ENCODE data around the gene WDR72.

Gene WDR72

DNA sequence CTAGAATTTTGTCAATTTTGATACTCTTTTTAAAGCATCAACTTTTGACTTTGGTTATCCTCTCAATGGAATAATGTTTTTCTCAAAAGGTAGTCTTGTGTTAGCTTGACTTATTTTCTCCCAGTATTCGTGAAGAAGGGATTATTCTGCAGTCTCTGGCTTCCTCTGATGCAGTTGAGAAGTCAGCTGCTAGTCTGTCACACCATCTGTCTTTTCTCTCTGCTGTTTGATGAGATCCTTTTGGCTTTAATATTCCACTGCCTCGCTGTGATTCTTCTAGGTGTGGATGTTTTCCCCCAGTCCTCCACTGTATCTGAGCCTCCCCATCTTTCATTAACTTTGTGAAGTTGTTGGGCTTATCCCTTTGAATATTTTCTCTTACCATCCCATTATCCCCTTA, 141.0 kb downstream of the WDR72 start:
- Histone ChIP-seq H4K20me1 (ENCODE audit: insufficient read depth, low read length, poor library complexity, severe bottlenecking) (peaks cover 2% of the 10 kb centered on the region), H3K4me3 (ENCODE audit: low read length, poor library complexity, severe bottlenecking) (no peak overlapping the region), H3K9me2 (replicated peaks; ENCODE audit: low read depth, low read length) (no peaks in the 10 kb centered on the region), H3F3A (ENCODE audit: low read depth) (no peaks in the 10 kb centered on the region), H3K9ac (ENCODE audit: low read depth, low read length, poor library complexity, severe bottlenecking) (no peak overlapping the region), H3K27me3 (ENCODE audit: insufficient read depth, low read length, poor library complexity, severe bottlenecking) (no peaks in the 10 kb centered on the region), H3K4me1 (ENCODE audit: insufficient read depth, low read length, poor library complexity, severe bottlenecking) (no peaks in the 10 kb centered on the region), H3K79me2 (ENCODE audit: insufficient read depth, low read length) (no peaks in the 10 kb centered on the region), H2AFZ (ENCODE audit: low read length) (no peak overlapping the region), H3K36me3 (ENCODE audit: insufficient read depth, low read length) (no peaks in the 10 kb centered on the region), H3K9me3 (ENCODE audit: insufficient read depth, low read depth, low read length) (no peaks in the 10 kb centered on the region), H3K4me2 (ENCODE audit: low read depth, low read length, poor library complexity, severe bottlenecking) (no peak overlapping the region)
- TF ChIP-seq, protein P1, sequence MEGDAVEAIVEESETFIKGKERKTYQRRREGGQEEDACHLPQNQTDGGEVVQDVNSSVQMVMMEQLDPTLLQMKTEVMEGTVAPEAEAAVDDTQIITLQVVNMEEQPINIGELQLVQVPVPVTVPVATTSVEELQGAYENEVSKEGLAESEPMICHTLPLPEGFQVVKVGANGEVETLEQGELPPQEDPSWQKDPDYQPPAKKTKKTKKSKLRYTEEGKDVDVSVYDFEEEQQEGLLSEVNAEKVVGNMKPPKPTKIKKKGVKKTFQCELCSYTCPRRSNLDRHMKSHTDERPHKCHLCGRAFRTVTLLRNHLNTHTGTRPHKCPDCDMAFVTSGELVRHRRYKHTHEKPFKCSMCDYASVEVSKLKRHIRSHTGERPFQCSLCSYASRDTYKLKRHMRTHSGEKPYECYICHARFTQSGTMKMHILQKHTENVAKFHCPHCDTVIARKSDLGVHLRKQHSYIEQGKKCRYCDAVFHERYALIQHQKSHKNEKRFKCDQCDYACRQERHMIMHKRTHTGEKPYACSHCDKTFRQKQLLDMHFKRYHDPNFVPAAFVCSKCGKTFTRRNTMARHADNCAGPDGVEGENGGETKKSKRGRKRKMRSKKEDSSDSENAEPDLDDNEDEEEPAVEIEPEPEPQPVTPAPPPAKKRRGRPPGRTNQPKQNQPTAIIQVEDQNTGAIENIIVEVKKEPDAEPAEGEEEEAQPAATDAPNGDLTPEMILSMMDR (conservative IDR thresholded peaks at IDR 0.05; ENCODE audit: low read length), result no peak
- TF ChIP-seq EZH2phosphoT487 (IDR thresholded peaks at IDR 0.05; ENCODE audit: borderline replicate concordance), result no peak

DNA sequence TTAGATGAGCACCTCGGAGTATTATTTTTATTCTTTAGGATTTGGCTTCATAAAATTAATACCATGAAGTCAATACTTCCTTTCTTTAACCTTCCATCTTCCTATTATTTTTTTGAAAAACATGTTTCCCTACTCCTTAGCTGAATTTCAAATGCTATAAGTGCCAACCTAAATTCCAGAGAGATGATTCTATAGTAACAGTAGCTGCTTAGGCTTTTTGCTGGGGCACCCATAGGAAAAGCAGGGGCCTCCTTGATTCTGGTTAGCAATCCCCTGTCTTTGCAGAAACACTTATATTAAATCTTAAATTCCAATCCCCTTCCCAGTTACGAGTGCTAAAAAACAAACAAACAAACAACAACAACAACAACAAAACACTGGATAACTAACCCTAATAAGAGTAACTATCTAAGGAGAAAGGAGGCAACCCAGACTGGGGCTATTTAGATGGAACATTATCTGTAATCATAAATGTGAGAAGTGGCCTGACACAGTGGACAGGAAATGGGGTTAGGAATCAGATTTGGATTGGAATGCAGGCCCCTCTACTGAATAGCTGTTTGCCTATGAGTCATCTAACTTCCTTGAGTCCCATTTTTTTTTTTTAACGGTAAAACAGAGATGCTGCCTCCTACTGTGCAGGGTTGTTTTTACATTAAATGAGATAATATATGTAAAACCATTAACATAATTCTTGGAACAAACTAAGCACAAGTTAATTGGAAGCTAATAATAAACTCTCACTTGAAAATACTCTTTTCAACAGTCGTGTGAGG, 148.1 kb downstream of the WDR72 start:
- Histone ChIP-seq H3K79me2 (ENCODE audit: insufficient read depth, low read length) (no peaks in the 10 kb centered on the region), H4K20me1 (ENCODE audit: insufficient read depth, low read length, poor library complexity, severe bottlenecking) (no peaks in the 10 kb centered on the region), H3K27me3 (ENCODE audit: insufficient read depth, low read length, poor library complexity, severe bottlenecking) (no peaks in the 10 kb centered on the region), H3K9ac (ENCODE audit: low read depth, low read length, poor library complexity, severe bottlenecking) (no peak overlapping the region), H3K4me2 (ENCODE audit: low read depth, low read length, poor library complexity, severe bottlenecking) (no peak overlapping the region), H3K36me3 (ENCODE audit: insufficient read depth, low read length) (no peaks in the 10 kb centered on the region), H3K4me1 (ENCODE audit: insufficient read depth, low read length, poor library complexity, severe bottlenecking) (no peaks in the 10 kb centered on the region), H3K9me2 (replicated peaks; ENCODE audit: low read depth, low read length) (no peaks in the 10 kb centered on the region), H3K9me3 (ENCODE audit: insufficient read depth, low read depth, low read length) (no peaks in the 10 kb centered on the region), H3K4me3 (ENCODE audit: low read length, poor library complexity, severe bottlenecking) (no peak overlapping the region), H2AFZ (ENCODE audit: low read length) (no peak overlapping the region), H3F3A (ENCODE audit: low read depth) (no peaks in the 10 kb centered on the region)
- TF ChIP-seq EZH2phosphoT487 (IDR thresholded peaks at IDR 0.05; ENCODE audit: borderline replicate concordance), result no peak
- TF ChIP-seq, protein P1 (conservative IDR thresholded peaks at IDR 0.05; ENCODE audit: low read length), result no peak

GRCh38 chr15:53591041-53591440, 168.4 kb downstream of the WDR72 start:
- no peaks in the 10 kb centered on the region for H3K9me2 ChIP-seq (replicated peaks; ENCODE audit: low read depth, low read length)
- H3K4me2 ChIP-seq (ENCODE audit: low read depth, low read length, poor library complexity, severe bottlenecking), result no peak overlapping the region
- H2AFZ ChIP-seq (ENCODE audit: low read length), result no peak overlapping the region
- H4K20me1 ChIP-seq (ENCODE audit: insufficient read depth, low read length, poor library complexity, severe bottlenecking), result no peaks in the 10 kb centered on the region
- H3K79me2 ChIP-seq (ENCODE audit: insufficient read depth, low read length), result no peaks in the 10 kb centered on the region
- no peaks in the 10 kb centered on the region for H3K4me1 ChIP-seq (ENCODE audit: insufficient read depth, low read length, poor library complexity, severe bottlenecking)
- no peak overlapping the region for H3K4me3 ChIP-seq (ENCODE audit: low read length, poor library complexity, severe bottlenecking)
- no peak overlapping the region for H3K9ac ChIP-seq (ENCODE audit: low read depth, low read length, poor library complexity, severe bottlenecking)
- H3K36me3 ChIP-seq (ENCODE audit: insufficient read depth, low read length), result no peaks in the 10 kb centered on the region
- no peaks in the 10 kb centered on the region for H3F3A ChIP-seq (ENCODE audit: low read depth)
- H3K27me3 ChIP-seq (ENCODE audit: insufficient read depth, low read length, poor library complexity, severe bottlenecking), result no peaks in the 10 kb centered on the region
- no peaks in the 10 kb centered on the region for H3K9me3 ChIP-seq (ENCODE audit: insufficient read depth, low read depth, low read length)
- TF ChIP-seq EZH2phosphoT487 (IDR thresholded peaks at IDR 0.05; ENCODE audit: borderline replicate concordance), result no peak
- TF ChIP-seq, protein P1 (conservative IDR thresholded peaks at IDR 0.05; ENCODE audit: low read length), result no peak
